Suprapubic skin (tissue), 4 donors: ENCODE data around the gene RUBCNL. TPM values are rescaled to one million over a fixed set of nuclear protein-coding genes. Genes with fewer than 3 reads are reported as not detected.

Experiments used
- DNase-seq, 2 donors: peaks; one replicate each; pipeline ENCODE4 v3.0.0-alpha.2; 2019; ENCODE audit warnings: low spot score in 2 of 2
- H3K27ac ChIP-seq: fragments of 200-600 bp; sonication (generic); one replicate; pipeline ENCODE4 v1.5.1; 2019
- H3K27me3 ChIP-seq: fragments of 200-600 bp; sonication (generic); one replicate; pipeline ENCODE4 v1.5.1; 2019
- H3K36me3 ChIP-seq: fragments of 200-600 bp; sonication (generic); one replicate; pipeline ENCODE4 v1.5.1; 2019
- H3K4me1 ChIP-seq: fragments of 200-600 bp; sonication (generic); one replicate; pipeline ENCODE4 v1.5.1; 2019
- H3K4me3 ChIP-seq: fragments of 200-600 bp; sonication (generic); one replicate; pipeline ENCODE4 v1.5.1; 2019; ENCODE audit warnings: mild to moderate bottlenecking
- H3K9me3 ChIP-seq: fragments of 200-600 bp; sonication (generic); one replicate; pipeline ENCODE4 v1.5.1; 2019
- CTCF ChIP-seq, 2 donors: fragments of 200-600 bp in 1 of 2; fragments of 450-650 bp in 1 of 2; sonication (generic) in 1 of 2; IDR thresholded peaks; one replicate each; pipeline ENCODE4 v1.5.1; 2016 to 2019; ENCODE audit warnings: antibody characterized with exemption in 2 of 2, mild to moderate bottlenecking in 1 of 2, moderate library complexity in 1 of 2
- EP300 ChIP-seq: sonication (generic); formaldehyde crosslinking; IDR thresholded peaks from one replicate; pipeline ENCODE4 v1.6.1; 2017; ENCODE audit warnings: antibody characterized with exemption
- POLR2A ChIP-seq, 2 donors: fragments of 450-650 bp; IDR thresholded peaks; one replicate each; pipeline ENCODE4 v1.6.1; 2017; ENCODE audit warnings: antibody characterized with exemption in 2 of 2, mild to moderate bottlenecking in 2 of 2, moderate library complexity in 2 of 2
- POLR2AphosphoS5 ChIP-seq, 3 donors: sonication (generic); formaldehyde crosslinking; IDR thresholded peaks; one replicate each; pipeline ENCODE4 v1.6.1; 2017; ENCODE audit warnings: antibody characterized with exemption in 3 of 3
- WGBS: methylation state at CpG from one replicate; pipeline ENCODE4 v1.1.5; 2018; 5-methylcytosine and 5-hydroxymethylcytosine counted together
- total RNA-seq, 4 donors: library from RNA; depleted of rRNA; stranded (reverse); fragments of >200 nt; gene quantifications; one replicate each; pipeline ENCODE4 v1.1.0, GENCODE V29; 2016

Gene RUBCNL
- total RNA-seq, 4 donors from 2014 or later, result 0.57 to 3.9 (median 2.5) TPM

GRCh38 chr13:46296115-46296822 lies 90.8 kb downstream of the RUBCNL start:
- Histone ChIP-seq H3K4me1 (peaks cover 20% of the 10 kb centered on the region), H3K4me3 (no peak overlapping the region), H3K36me3 (no peaks in the 10 kb centered on the region), H3K9me3 (no peaks in the 10 kb centered on the region), H3K27ac (peak overlapping the region; percentile 25), H3K27me3 (no peaks in the 10 kb centered on the region)
- TF ChIP-seq POLR2AphosphoS5 (IDR thresholded peaks at IDR 0.05) (no peak), POLR2A (IDR thresholded peaks at IDR 0.05) (no peak), EP300 (no peak), CTCF (IDR thresholded peaks at IDR 0.05) (no peak)
- 60% methylated on average over 3 of the region's 3 CpGs for WGBS
- DNase-seq, result no peak

GRCh38 chr13:46295491-46296114 lies 91.4 kb downstream of the RUBCNL start:
- Histone ChIP-seq H3K4me1 (peaks cover 20% of the 10 kb centered on the region), H3K4me3 (no peak overlapping the region), H3K27me3 (no peaks in the 10 kb centered on the region), H3K27ac (peak overlapping the region; percentile 17), H3K36me3 (no peaks in the 10 kb centered on the region), H3K9me3 (no peaks in the 10 kb centered on the region)
- TF ChIP-seq EP300 (no peak), POLR2A (IDR thresholded peaks at IDR 0.05) (no peak), POLR2AphosphoS5 (IDR thresholded peaks at IDR 0.05) (no peak), CTCF (IDR thresholded peaks at IDR 0.05) (no peak)
- 50% methylated on average over 7 of the region's 7 CpGs for WGBS
- DNase-seq, result peak in 1 of 2 donors; percentile 64

- no peaks in the 10 kb centered on the region for H3K36me3 ChIP-seq
- H3K27ac ChIP-seq, result no peak overlapping the region
- DNase-seq, result no peak
- H3K27me3 ChIP-seq, result no peaks in the 10 kb centered on the region
- no peak overlapping the region for H3K4me3 ChIP-seq
- no peak for TF ChIP-seq POLR2AphosphoS5 (IDR thresholded peaks at IDR 0.05)
- no peak for TF ChIP-seq EP300
- TF ChIP-seq CTCF (IDR thresholded peaks at IDR 0.05), result no peak
- TF ChIP-seq POLR2A (IDR thresholded peaks at IDR 0.05), result no peak
- 74% methylated on average over 3 of the region's 3 CpGs for WGBS
- no peaks in the 10 kb centered on the region for H3K9me3 ChIP-seq
- peaks cover 23% of the 10 kb centered on the region for H3K4me1 ChIP-seq
These were observed 93.6 kb downstream of the RUBCNL start for GRCh38 chr13:46293436-46293835.

Other genes with a start within 250 kb of the RUBCNL start
- gene LCP1, start 205.1 kb downstream of the RUBCNL start, total RNA-seq, result 10 to 100 TPM; 16.1 to 50.2 (median 27.4) TPM
- not detected for gene LRRC63, start 175.3 kb downstream of the RUBCNL start, total RNA-seq
- 10 to 100 TPM; 29.1 to 44.7 (median 34.9) TPM for gene LRCH1, start 165.9 kb upstream of the RUBCNL start, total RNA-seq